HCT116 (cell line): ENCODE data around the gene NCOA1.

Experiments used
- EZH2 ChIP-seq: fragments of 200-600 bp; sonication (generic); IDR thresholded peaks from 2 replicates; pipeline ENCODE4 v1.6.1; 2017; ENCODE audit warnings: antibody characterized with exemption, mixed run types
- TF ChIP-seq, protein P1 (sequence below), 3 experiments: fragments of 200-600 bp in 1 of 3; sonication (generic) in 1 of 3; IDR thresholded peaks in 2 of 3; conservative IDR thresholded peaks in 1 of 3; 2 replicates each; pipeline ENCODE4 v1.5.1; 2012 to 2017; ENCODE audit warnings: low read depth in 2 of 3, low read length in 2 of 3, antibody characterized with exemption in 1 of 3, borderline replicate concordance in 1 of 3, control low read depth in 1 of 3, mild to moderate bottlenecking in 1 of 3, mixed read lengths in 1 of 3, mixed run types in 1 of 3, moderate library complexity in 1 of 3; ENCODE audit not compliant: insufficient read depth in 1 of 3

DNA sequence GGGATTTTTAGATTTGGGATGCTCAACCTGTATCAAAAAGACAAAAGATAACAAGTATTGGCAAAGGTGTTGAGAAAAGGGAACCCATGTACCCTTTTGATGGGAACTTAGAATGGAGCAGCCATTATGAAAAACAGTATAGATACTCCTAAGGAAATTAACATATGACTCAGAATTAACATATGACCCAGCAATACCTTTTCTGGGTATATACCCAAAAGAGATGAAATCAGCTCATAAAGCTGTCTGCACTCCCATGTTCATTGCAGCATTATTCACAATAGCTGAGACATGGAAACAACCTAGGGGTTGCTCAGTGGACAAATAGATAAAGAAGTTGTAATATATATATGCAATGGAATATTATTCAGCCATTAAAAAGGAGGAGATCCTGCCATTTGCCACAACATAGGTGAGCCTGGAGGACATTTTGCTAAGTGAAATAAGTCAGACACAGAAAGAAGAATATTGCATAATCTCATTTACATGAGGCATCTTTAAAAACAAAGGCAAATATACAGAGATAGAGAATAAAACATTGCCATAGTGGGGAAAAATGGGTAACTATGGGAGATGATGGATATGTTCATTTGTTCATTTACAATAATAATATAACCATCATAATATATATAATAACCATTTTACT is 160.1 kb downstream of the NCOA1 start:
- no peak for TF ChIP-seq EZH2
- TF ChIP-seq, protein P1, sequence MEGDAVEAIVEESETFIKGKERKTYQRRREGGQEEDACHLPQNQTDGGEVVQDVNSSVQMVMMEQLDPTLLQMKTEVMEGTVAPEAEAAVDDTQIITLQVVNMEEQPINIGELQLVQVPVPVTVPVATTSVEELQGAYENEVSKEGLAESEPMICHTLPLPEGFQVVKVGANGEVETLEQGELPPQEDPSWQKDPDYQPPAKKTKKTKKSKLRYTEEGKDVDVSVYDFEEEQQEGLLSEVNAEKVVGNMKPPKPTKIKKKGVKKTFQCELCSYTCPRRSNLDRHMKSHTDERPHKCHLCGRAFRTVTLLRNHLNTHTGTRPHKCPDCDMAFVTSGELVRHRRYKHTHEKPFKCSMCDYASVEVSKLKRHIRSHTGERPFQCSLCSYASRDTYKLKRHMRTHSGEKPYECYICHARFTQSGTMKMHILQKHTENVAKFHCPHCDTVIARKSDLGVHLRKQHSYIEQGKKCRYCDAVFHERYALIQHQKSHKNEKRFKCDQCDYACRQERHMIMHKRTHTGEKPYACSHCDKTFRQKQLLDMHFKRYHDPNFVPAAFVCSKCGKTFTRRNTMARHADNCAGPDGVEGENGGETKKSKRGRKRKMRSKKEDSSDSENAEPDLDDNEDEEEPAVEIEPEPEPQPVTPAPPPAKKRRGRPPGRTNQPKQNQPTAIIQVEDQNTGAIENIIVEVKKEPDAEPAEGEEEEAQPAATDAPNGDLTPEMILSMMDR (IDR thresholded peaks at IDR 0.05 in 2 of 3, conservative IDR thresholded peaks at IDR 0.05 in 1 of 3; ENCODE audit: borderline replicate concordance in 1 of 3, insufficient read depth in 1 of 3, low read depth in 2 of 3, low read length in 2 of 3): no peak
